GM19438 (cell line): ENCODE measurements around the gene CFAP99.
"Not testable (repeated sequence)": the region's sequence is repeated elsewhere in the genome, so short reads cannot be mapped to it uniquely, and the experiment has no call there.

ENCODE experiments used
- ATAC-seq: cut with Tn5 transposase; IDR thresholded peaks from one replicate; pipeline ENCODE4 v1.9.1; 2021; ENCODE audit warnings: low read depth; ENCODE audit not compliant: unreplicated experiment

The CFAP99 gene

GRCh38 chr4:2427383-2428334, 8.9 kb downstream of the CFAP99 start:
- no peak for ATAC-seq

- no peak for ATAC-seq
Measured at GRCh38 chr4:2428496-2429213, 9.9 kb downstream of the CFAP99 start.

GRCh38 chr4:2429945-2430757, 11.4 kb downstream of the CFAP99 start:
- ATAC-seq, result not testable (repeated sequence)

GRCh38 chr4:2432004-2432403, 13.2 kb downstream of the CFAP99 start:
- ATAC-seq, result no peak

GRCh38 chr4:2432991-2433530, 14.3 kb downstream of the CFAP99 start:
- no peak for ATAC-seq

- ATAC-seq, result no peak
Measured at GRCh38 chr4:2433609-2434350, 15.0 kb downstream of the CFAP99 start.

- no peak for ATAC-seq
Measured at GRCh38 chr4:2434420-2434819, 15.7 kb downstream of the CFAP99 start.

GRCh38 chr4:2436301-2436700, 17.5 kb downstream of the CFAP99 start:
- ATAC-seq, result no peak

GRCh38 chr4:2436761-2437474, 18.2 kb downstream of the CFAP99 start:
- ATAC-seq, result no peak

- no peak for ATAC-seq
Measured at GRCh38 chr4:2437475-2438215, 18.9 kb downstream of the CFAP99 start.

GRCh38 chr4:2438822-2439718, 20.3 kb downstream of the CFAP99 start:
- ATAC-seq, result no peak

GRCh38 chr4:2441393-2442174, 22.8 kb downstream of the CFAP99 start:
- peak; percentile 87 for ATAC-seq

- ATAC-seq, result no peak
Measured at GRCh38 chr4:2442175-2442993, 23.6 kb downstream of the CFAP99 start.

GRCh38 chr4:2443061-2443730, 24.4 kb downstream of the CFAP99 start:
- ATAC-seq, result no peak

GRCh38 chr4:2443956-2444740, 25.4 kb downstream of the CFAP99 start:
- ATAC-seq, result no peak
